HG03039 (cell line): ENCODE measurements around the gene BEND5.

ENCODE experiments used
- ATAC-seq: cut with Tn5 transposase; IDR thresholded peaks from one replicate; pipeline ENCODE4 v1.9.1; 2021; ENCODE audit warnings: mild to moderate bottlenecking, moderate library complexity; ENCODE audit not compliant: unreplicated experiment

The BEND5 gene

DNA sequence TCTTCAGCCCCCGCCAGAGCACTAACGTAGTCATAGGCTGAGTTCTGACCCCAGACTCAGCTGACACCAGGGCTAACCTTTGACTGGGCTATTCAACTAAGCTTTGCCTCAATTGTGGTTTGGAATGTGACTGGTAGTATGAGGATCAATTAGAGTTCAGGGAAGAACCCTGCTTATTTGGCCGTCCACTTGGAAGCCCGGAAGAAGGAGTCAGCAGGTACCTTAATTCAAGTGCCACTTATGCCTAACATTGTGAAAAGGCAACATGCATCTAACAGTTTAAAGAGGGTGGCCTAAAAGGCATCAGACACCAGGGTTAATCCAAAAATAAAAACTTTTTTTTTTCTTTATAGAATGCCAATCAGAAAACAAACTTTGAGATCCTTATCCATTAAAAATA lies 92.3 kb downstream of the BEND5 start:
- no peak for ATAC-seq

- ATAC-seq, result no peak
Observed at GRCh38 chr1:48683839-48684238, 92.9 kb downstream of the BEND5 start.

- ATAC-seq, result no peak
Observed at GRCh38 chr1:48681476-48682305, 95.0 kb downstream of the BEND5 start.

- ATAC-seq, result no peak
Observed at GRCh38 chr1:48680411-48681035, 96.2 kb downstream of the BEND5 start.

GRCh38 chr1:48679859-48680258 lies 96.8 kb downstream of the BEND5 start:
- ATAC-seq, result no peak

DNA sequence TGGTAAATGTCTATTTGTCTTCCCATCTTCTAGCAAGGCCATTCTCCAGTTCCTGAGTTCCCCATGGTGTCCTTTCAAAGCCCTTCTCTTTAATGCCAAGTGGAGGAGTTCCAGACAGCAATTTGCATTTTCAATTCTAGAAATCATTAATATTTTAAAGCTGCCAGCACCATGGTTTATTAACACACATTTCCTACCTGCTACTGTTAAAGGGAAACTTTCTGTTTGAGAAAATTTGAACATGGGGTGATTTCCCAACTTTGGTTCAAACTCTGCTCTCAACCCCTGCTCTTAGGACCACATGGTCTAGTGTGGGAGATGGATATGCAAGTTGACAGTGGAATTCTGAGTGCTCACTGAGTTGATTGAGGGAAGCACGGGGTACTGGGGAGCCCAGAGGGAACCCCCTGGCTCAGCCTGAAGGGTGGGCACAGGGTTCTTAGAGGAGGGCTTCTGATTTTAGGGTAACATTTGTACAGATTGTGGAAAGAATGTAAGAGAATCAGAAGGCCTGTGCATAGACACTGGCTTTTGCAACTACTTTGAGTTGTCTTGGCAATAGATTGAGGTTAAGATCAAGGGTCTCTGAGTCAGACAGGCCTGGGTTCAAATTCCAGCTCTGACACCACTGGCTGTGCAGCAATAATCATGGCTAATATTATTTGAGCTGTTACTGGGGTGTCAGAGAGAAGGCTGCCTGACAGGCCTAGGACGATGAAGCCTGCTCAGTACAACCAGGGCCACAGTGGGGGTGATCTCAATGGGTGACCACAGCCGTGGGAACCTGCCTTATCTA lies 97.8 kb downstream of the BEND5 start:
- ATAC-seq, result no peak
